CD4-positive, alpha-beta T cell treated with Interleukin-4 for 4 hours (primary cell): ENCODE measurements around the gene CFAP46.
"Not testable (repeated sequence)": the region's sequence is repeated elsewhere in the genome, so short reads cannot be mapped to it uniquely, and the experiment has no call there.

Experiments used
- DNase-seq: peaks from one replicate; pipeline ENCODE4 v3.0.0-alpha.2; 2020

Gene CFAP46

DNA sequence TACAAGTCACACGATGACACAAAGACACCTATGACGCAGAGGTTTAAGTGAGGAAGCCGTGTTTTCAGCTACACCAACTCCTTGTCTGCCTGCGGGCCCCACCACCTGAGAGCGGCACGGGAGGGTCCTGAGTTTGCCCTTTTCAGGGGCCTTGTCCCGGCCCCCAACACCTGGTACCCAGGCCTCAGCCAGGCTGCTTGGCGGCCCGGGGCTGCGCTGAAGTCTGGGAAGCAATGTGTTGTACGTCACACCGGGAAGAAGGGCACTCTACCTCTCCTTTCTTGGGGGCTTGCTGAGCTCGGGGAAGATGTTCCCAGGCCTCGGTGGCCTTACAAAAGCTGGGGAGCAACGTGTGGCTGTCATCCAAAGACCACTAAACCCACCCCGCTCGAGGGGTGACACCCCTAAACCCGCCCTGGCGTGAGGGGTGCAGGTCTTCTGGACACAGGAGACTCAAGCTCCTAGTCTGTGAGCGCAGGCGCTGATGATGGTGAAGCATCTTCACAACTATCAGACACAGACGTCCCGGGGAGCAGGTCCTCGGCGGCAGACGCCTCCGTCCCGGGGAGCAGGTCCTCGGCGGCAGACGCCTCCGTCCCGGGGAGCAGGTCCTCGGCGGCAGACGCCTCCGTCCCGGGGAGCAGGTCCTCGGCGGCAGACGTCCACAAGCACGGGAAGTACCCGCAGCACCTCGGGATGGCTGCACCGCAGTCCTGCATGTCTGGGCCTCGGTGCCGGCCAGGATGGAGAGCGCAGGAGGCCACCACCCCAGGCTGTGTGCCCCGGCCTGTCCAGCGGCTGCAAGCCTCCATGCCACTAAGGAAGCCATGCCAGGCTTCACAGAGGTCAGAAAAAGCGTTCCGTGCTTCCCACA lies 15.4 kb downstream of the CFAP46 start:
- DNase-seq, result no peak

DNA sequence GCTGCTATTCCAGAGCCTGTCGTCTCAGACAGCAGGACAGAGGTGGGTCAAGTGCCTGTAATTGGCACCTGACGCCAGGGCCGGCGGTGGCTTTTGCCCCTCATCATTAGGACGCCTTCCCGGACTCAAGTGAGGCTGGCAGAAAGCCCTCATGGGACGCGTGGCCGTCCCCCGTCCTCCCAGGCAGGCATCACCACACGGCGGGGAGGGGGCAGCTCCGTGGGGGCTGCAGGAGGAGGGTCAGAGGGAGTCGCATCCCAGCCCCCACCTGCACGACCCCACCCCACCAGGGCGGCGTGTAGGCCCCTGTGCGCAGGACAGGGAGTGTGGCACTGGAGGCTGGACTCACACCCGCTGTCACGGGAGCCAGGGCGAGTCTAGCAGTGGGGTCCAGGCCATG lies 16.3 kb downstream of the CFAP46 start:
- no peak for DNase-seq

DNA sequence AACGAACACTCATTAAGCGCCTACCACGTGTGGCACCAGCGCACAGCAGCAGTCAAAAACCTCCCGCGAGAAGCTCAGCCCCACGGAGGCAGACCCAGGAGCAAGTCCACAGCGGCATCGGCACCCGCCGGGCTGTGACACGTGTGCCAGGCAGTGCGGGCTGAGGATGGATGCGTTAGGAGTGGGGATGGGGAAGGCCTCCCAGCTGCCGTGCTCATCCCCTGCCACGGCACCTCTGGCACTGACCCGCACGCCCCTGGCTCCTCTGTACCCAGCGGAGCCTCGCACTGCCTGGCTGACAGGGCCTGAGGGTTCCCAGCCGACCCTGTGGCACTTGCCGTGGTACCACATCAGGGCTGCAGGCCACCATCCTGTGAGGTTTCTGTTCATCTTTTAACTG lies 16.8 kb downstream of the CFAP46 start:
- DNase-seq, result no peak

DNA sequence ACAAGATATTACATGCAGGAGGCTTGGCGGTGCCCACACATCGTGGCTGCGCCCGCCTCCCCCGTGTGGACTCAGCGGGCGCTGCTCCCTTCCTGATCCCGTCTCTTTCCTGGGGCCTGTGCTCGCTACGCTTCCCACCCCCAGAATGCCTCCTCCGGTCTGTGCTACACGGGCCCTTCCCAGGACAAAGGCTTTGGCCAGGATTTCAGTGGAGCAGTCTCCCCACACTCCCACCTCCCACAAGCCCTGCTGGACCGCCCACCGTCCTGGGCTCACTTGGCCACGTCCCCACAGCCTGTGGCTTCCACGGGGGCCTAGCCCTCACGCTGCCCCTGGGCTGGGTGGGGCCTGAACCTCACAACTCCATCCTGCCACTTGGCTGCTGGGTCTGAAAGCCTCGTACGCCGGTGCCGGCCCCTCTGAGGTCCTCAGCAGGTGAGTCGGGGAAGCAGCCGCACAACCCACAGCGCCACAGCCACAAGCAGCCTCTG lies 17.3 kb downstream of the CFAP46 start:
- no peak for DNase-seq

DNA sequence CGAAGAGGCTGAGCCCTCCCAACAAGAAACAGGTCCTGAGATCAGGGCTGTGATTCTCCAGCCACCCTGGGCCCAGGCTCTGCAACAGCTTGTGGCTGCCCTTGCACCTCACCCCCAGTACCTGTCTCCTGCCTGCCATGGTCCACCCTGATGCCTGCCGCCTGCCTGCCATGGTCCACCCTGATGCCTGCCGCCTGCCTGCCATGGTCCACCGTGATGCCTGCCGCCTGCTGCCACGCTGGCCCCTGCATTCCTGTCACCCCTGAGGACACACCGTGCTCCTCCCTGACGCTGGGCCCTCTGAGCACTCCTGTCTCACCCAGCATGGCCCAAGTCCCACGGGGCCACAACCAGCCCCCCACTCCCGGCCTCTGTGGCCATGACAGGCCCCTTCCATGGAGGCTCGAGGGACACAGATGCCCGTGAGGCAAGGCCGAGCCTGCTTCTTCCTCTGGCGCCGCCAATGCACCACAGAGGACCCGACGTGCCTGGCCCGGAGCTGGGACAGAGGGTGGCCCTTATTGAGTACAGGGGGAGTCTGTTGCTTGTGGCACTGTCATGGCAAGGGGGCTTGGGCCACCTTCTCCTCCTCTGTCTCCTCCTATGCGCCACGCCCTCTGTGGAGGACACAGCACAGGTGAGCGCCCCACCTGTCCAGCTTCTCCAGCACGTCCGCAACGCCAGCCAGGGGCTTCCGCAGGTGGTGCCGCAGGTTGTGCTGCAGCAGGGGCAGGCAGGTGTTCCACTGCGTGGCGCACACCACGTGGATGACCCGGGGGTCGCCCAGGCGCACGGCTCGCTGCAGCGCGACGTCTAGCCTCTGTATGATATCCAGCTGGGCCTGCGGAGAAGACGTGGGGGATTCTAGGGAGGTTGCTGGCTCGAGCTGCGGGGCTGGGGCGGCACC lies 18.1 kb downstream of the CFAP46 start:
- DNase-seq, result no peak

DNA sequence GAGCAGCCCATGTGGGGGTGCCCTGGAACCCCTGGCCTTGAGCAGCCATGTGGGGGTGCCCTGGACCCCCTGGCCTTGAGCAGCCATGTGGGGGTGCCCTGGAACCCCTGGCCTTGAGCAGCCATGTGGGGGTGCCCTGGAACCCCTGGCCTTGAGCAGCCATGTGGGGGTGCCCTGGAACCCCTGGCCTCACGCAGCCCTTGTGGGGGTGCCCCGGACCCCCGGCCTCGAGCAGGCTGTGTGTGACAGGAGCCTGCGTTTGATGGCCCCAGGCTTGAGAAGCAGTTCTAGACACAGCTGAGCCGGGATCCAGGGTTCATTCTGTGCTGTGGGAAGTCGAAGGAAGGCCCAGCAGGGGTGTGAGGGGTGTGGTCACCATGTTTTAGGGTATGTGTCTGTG lies 19.0 kb downstream of the CFAP46 start:
- DNase-seq, result not testable (repeated sequence)

DNA sequence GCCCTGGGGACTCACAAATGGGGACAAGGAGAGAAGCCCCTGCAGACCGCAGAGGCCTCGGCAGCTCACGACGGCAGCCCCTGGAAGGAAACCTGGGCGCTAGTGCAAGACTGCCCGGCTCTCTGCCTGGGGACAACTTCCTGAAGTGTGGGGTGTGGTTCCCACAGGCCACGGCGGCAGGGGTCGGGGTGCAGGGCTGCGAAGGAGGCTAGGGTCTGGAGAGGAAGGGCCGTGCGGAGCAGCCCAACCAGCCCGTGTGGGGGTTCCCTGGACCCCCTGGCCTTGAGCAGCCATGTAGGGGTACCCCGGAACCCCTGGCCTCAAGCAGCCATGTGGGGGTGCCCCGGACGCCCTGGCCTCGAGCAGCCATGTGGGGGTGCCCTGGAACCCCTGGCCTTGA lies 19.5 kb downstream of the CFAP46 start:
- no peak for DNase-seq

DNA sequence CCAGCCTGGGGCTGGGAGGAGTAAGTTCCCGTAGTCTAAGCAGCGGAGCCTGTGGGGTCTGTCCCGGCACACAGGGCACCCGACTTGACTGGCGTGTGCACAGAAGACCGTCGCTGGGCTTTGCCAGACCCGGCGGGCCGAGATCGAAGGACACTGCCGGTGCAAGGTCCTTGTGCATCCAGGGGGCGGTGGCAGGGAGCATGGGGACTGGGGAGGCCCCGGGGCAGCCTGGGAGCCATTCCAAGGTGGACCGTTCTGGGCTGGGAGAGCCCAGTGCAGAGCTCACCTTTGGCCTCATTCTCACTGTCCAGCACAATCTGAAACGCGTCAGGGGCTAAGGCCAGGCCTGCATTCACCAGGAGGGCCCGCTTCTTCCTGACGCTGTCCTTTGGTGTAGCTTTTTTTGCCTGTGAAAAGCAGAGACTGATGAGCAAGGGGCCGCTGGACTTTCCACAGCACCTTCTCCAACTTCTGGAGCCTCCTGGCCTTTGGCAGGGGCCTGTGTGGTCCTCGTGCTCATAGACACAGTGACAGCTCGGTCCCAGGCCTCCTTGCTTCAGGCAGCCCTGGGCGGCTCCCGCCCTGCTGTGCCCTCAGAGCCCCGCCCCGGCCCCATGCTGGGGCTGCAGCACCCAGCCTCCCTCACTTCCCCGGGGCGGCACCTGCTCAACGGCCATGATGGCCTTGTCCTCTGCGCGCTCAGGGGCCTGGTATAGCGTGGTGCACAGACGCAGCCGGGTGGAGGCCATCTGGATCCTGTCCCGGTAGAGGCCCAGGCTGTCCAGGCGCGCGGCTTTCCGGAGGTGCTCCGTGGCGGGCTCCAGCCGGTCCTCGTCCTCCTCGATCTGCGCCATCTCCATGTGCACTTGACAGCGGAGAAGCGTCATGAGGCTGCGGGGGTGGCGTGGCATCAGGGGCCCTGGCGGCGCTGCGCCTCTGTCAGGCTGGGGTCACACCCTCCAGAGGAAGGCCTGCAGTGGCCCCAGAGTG lies 20.3 kb downstream of the CFAP46 start:
- no peak for DNase-seq

DNA sequence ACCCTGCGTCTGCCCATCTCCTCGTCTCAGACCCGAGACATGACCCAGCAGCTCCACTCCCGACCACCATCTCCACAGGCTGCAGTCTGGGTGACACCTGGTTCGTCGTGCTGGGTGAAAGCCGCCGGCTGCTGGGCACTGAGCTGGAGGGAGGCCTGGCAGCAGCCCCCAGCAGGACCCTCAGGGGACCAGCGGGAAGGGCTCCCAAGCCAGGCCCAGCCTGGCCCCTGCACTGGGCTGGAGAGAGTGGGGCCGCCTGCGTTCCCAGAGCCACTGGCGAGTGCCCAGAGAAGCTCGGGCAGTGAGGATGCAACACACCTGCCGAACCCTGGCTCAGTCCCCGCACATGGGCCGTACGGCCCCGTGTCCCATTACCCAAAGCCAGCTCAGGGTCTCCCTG lies 21.3 kb downstream of the CFAP46 start:
- DNase-seq, result no peak

DNA sequence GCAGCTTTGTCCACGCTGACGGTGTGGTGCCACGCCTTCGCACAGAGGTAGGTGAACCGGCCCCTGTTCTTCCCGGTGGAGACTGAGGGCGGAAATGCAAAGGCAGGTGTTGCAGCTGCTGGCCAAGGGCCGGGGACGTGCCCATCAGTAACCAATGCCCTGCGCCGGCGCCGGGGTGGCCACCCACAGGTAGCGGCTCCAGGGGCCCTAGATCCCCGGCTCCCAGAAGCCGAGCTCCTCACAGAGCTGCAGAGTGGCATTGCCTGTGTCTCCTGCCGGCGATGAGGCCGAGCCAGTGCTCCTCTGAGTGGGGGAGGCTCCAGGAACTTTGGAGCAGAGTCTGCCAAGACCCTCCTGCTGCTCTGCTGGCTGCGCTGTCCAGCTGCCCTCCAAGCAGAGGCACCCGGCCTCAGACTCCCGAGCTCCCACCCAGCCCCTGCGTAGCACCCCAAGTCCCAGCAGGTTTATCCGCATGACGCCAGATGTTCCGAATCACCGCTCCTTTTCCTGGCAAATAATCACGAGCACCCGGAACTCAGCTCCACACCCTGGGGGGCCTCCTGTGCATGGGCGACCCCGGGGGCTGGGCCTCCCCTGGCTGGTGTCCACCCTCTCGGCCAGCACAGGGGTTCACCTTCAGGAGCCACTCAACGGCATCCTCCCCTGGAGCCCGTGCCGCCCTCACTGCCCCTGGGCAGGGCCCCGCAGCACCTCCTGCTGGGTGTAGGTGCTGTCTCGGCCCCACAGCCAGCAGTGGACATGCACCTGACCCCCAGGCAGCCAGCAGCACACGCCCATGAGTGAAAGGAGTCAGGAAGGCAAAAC lies 22.1 kb downstream of the CFAP46 start:
- no peak for DNase-seq

DNA sequence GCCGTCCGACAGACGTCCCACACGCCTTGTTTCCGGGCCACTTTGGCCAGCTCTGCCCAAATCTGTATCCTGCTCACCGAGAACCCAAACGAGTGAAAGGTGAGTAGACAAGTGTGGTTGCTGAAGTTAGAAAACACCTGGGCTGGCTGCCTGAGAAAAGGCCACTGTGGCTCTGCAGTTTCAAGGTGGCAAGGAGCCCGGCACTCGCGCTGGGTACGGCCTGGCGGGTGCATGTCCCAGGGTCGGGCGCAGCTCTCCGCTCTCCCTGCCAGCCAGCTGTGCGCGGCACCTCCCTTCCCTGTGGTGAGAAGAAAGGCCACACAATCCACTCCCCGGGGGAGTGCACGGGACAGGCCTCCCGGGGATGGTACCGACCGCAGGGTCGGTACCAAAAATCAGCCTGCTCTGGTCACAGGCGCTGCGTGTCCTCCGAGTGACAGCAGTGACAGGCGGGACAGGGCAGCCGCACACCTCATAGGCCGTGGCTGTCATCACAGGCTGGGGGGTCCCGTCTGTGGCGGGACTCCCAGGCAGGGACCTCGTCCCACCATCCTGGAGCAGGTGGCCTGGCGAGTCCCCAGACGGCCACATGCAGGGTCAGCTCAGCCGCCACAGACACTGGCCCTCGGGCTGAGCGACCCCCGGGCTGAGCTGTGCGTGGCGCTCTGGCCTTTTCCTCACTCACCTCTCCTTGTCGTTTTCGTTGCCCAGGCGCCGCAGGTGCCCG lies 22.8 kb downstream of the CFAP46 start:
- DNase-seq, result no peak

DNA sequence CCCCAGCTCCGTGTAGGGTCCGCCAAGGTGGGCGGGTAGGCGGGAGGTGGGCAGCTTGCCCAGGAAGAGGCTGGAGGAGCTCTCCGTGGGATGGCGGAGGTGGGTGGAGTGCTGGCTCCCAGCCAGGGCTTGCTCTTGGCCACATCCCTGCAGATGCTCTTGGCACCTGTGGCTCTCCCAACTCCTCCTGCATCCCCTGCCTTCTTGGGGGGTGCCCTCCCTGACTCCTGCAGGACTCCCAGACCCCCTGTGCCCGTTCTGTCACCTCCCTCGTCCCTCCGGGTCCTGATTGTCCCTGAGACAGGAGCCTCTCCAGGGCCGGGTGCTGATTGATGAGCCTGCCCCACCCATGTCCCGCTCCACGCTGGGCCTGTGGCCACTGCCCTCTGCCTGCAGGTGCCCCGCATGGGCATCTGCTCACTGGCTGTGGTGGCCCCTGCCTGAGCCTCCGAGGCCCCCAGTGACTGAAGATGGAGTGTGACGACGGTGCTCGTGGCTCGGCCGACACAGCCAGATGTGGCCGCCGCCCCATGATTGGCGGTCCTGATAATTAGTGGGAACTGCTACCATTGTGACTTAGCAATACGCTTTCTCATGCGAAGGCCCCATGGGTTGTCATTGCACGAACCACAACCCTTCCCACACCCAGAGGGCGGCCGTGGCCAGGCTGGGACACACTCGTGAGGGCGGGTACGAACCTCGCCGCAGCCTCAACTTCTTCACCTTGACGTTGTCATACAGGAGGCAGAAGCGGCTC lies 23.6 kb downstream of the CFAP46 start:
- no peak for DNase-seq

DNA sequence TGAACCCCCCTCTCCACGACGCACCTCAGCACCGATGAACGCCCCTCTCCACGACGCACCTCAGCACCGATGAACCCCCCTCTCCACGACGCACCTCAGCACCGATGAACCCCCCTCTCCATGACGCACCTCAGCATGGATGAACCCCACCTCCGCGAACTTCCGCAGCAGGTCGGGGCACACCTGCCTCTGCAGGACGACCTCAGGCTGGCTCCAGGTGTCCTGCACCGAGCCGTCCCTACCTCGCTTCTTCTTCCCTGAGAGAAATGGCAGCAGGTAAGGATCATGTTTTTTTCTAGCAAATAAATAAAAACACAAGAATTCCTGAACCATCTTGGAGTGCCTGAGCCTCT lies 24.1 kb downstream of the CFAP46 start:
- DNase-seq, result no peak

DNA sequence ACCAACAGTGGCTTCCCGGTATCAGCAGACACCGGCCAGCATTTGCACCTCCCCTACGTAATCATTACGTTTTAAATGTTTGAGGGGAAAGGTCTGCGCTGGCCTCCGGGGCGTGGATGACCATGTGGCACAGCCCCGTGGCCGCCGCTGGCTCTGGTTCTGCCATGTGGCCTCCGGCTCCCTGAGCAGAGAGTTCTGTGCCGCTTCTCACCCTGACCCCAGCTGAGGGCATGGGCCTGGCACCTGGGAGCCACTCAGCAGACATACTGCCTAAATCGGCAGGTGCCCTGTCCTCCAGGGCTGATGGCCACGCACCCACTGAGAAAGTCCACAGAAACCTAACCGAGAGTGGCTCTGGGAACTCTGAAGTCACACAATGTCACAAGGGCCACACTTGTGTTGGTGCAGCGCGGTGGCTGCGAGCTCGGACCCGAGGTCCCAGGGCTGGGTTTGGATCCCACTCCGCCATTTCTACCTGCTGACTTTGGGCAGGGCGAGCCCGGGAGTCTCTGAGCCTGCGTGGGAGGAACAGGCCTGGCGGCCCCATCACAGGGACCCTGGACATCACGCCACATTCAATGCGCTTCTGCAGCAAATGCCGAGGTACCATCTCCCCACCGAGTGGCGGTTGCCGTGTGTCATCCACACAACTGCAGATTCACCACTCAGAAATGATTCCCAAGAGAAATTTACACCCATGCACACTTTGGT lies 25.3 kb downstream of the CFAP46 start:
- DNase-seq, result no peak

DNA sequence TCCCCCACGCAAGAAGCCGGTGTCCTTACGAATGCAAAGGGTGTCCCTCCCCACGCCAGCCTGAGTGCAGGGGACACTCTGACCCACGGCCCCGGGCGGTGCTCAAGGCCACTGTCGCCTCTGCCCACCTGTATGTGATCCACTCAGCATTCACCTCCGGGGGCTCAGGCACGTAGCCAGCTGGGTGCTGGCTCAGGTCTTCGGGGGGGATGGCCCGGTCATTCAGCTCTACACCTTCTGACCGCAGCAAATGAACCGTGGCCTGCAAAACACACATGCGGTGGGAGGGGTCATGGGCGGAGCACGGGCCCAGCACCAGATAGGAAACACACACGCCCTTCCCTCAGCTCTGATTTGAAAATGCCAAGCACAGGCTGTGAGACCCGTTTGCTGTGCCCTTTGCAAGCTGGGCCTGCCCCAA lies 25.9 kb downstream of the CFAP46 start:
- DNase-seq, result no peak

DNA sequence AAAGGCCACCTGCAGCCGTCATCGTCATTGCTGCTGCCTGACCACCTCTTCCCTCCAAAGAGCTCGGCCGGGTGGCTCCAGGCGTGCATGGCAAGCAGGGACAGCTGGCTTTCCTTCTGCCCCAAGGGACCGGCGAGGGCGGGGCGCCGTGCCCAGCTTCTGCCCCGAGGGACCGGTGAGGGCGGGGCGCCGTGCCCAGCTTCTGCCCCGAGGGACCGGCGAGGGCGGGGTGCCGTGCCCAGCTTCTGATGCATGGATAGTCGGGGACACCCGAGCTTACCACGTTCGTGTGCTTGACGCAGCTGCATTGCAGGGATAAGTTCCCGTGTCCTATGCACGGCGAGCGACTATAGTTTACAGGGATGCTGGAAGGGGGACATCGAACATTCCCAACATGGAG lies 27.0 kb downstream of the CFAP46 start:
- no peak for DNase-seq

DNA sequence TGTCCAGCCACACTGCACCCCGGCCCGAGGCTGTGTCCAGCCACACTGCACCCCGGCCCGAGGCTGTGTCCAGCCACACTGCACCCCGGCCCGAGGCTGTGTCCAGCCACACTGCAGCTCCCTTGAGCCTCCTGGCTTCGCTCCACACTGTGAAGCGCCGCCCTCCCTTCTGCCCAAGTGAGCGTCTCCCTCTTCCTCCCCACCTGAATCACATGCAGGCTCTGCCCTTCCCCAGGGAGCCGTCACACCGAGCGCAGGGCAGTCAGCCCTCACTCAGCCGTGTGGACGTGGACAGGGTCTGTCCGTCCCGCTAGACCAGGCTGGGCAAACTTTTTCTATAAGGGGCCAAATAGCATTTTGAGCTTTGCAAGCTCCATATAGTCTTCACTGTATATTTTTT lies 27.6 kb downstream of the CFAP46 start:
- DNase-seq, result no peak

DNA sequence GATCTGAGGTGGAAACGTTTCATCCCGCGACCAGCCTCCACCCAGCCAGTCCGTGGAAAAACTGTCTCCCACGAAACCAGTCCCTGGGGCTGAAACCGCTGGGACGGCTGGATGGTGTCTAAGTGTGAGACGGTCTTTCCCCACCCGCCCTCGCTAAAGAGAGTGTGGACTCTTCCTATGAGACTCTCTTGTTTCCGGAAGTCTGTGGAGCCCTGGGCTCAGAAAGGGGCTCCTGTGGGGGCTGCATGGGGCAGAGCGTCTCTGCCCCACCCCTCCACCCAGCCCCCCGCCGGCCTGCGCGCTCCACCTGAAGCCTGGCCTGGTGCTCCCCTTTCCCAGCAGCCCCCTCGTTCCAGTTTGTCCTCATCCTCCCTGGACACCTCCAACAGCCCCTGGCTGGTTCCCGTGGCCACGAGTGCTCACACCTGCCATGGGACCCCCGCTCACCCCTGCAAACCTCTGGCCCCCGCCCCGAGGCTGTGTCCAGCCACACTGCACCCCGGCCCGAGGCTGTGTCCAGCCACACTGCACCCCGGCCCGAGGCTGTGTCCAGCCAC lies 28.7 kb downstream of the CFAP46 start:
- DNase-seq, result no peak
